Testis (tissue), 2 donors: ENCODE results near the gene RNF32.

ENCODE experiments used
- POLR2A ChIP-seq: fragments of 450-650 bp; IDR thresholded peaks from one replicate; pipeline ENCODE4 v1.6.1; 2017; ENCODE audit warnings: antibody characterized with exemption, mild to moderate bottlenecking, moderate library complexity
- TF ChIP-seq, protein P1 (sequence below), 3 experiments: fragments of 450-650 bp in 2 of 3; fragments of 200-600 bp in 1 of 3; sonication (generic) in 1 of 3; IDR thresholded peaks; one replicate each; pipeline ENCODE4 v1.5.1; 2016 to 2019; ENCODE audit warnings: antibody characterized with exemption in 3 of 3, mild to moderate bottlenecking in 2 of 3, moderate library complexity in 1 of 3

DNA sequence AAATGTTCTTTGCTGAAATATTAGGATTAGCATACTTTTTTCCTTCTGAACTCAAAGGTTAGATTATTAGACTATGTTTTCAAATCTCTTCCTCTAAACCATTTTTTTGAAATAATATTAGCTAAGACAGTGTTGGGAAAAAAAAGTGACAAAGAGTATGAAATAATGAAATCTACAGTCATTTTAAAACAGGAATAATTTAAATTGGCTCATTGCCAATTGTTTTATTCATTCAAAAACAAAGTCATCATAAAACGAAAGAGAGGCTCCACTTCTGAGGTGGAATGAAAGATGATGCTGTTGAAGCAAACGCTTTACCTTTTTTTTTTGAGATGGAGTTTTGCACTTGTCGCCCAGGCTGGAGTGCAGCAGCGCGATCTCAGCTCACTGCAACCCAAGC, 51.2 kb downstream of the RNF32 start:
- TF ChIP-seq, protein P1, sequence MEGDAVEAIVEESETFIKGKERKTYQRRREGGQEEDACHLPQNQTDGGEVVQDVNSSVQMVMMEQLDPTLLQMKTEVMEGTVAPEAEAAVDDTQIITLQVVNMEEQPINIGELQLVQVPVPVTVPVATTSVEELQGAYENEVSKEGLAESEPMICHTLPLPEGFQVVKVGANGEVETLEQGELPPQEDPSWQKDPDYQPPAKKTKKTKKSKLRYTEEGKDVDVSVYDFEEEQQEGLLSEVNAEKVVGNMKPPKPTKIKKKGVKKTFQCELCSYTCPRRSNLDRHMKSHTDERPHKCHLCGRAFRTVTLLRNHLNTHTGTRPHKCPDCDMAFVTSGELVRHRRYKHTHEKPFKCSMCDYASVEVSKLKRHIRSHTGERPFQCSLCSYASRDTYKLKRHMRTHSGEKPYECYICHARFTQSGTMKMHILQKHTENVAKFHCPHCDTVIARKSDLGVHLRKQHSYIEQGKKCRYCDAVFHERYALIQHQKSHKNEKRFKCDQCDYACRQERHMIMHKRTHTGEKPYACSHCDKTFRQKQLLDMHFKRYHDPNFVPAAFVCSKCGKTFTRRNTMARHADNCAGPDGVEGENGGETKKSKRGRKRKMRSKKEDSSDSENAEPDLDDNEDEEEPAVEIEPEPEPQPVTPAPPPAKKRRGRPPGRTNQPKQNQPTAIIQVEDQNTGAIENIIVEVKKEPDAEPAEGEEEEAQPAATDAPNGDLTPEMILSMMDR (IDR thresholded peaks at IDR 0.05) = no peak
- no peak for TF ChIP-seq POLR2A
